Psoas muscle (tissue), 8 donors: Measurements from ENCODE around the gene RINL. TPM values are rescaled to one million over a fixed set of nuclear protein-coding genes. Genes with fewer than 3 reads are reported as not detected.

Experiments
- ATAC-seq, 4 donors: fragments of 200-7000 bp; cut with Tn5 transposase; one replicate each; pipeline ENCODE4 v1.9.1; 2020; ENCODE audit warnings: moderate library complexity in 3 of 4, mild to moderate bottlenecking in 2 of 4
- DNase-seq, 2 donors: peaks; one replicate each; pipeline ENCODE4 v3.0.0-alpha.2; 2020
- H3K27ac ChIP-seq: fragments of 200-600 bp; one replicate; pipeline ENCODE4 v1.8.0; 2022
- H3K27me3 ChIP-seq, 3 donors: fragments of 200-600 bp in 1 of 3; one replicate each; pipeline versions ENCODE4 v1.6.1 to v1.8.0; 2013 to 2022; ENCODE audit warnings: low read length in 2 of 3, mild to moderate bottlenecking in 2 of 3, moderate library complexity in 1 of 3; ENCODE audit not compliant: insufficient read depth in 3 of 3
- H3K36me3 ChIP-seq, 2 donors: fragments of 200-600 bp in 1 of 2; one replicate each; pipeline versions ENCODE4 v1.6.1 to v1.8.0; 2013 to 2022; ENCODE audit warnings: low read depth in 1 of 2, mild to moderate bottlenecking in 1 of 2, moderate library complexity in 1 of 2; ENCODE audit not compliant: insufficient read depth in 1 of 2
- H3K4me1 ChIP-seq: fragments of 200-600 bp; one replicate; pipeline ENCODE4 v1.8.0; 2022
- H3K4me3 ChIP-seq: fragments of 200-600 bp; one replicate; pipeline ENCODE4 v1.8.0; 2022; ENCODE audit warnings: mild to moderate bottlenecking
- H3K9me3 ChIP-seq: fragments of 200-600 bp; one replicate; pipeline ENCODE4 v1.8.0; 2022
- WGBS, 3 donors: extraction: QIAGEN DNeasy Blood & Tissue Kit; methylation state at CpG; one replicate each; pipeline versions ENCODE4 v1.1.6 to v1.1.7; 2013; 5-methylcytosine and 5-hydroxymethylcytosine counted together
- intact Hi-C, 2 donors: fragments of 100-400 bp; cut with DNase I; formaldehyde crosslinking; loops; one replicate each; pipeline versions ENCODE4 v1.11.0 to v1.14.2; 2022
- polyA plus RNA-seq, 3 donors: library from polyadenylated mRNA; stranded (reverse); fragments of 200-250 nt; gene quantifications; one replicate each; pipeline ENCODE4 v1.2.3, GENCODE V29; 2013
- total RNA-seq, 4 donors: library from RNA; stranded (reverse); fragmentation: NEBNext Ultra II Directional in 2 of 4; extraction: Animal tissue kit (Norgen Biotek cat#: 25700) in 2 of 4; gene quantifications; one replicate each; pipeline versions ENCODE4 v1.2.1 to v1.2.4, GENCODE V29; 2021 to 2023
- TF ChIP-seq, protein P1 (sequence below): fragments of 200-600 bp; IDR thresholded peaks from one replicate; pipeline ENCODE4 v1.8.0; 2022; ENCODE audit warnings: antibody characterized with exemption
- donor health status: healthy with polysubstance abuse.
- donor health status: DM: no; HTN: no; CAD: no; lungs with moderate emphysema.
- donor health status: Bipolar disorder and iron deficiency.
- donor health status: healthy.
- donor health status: DM: yes; HTN: yes; CAD: no.
- donor health status: DM: no; HTN: no; CAD: no.
- donor health status: DM: no; HTN: no; CAD: no.
- donor health status: DM: yes; HTN: yes; CAD: no.

The RINL gene
- total and polyA plus RNA-seq, 7 donors: 1.5 to 4.8 (median 2.2) TPM

DNA sequence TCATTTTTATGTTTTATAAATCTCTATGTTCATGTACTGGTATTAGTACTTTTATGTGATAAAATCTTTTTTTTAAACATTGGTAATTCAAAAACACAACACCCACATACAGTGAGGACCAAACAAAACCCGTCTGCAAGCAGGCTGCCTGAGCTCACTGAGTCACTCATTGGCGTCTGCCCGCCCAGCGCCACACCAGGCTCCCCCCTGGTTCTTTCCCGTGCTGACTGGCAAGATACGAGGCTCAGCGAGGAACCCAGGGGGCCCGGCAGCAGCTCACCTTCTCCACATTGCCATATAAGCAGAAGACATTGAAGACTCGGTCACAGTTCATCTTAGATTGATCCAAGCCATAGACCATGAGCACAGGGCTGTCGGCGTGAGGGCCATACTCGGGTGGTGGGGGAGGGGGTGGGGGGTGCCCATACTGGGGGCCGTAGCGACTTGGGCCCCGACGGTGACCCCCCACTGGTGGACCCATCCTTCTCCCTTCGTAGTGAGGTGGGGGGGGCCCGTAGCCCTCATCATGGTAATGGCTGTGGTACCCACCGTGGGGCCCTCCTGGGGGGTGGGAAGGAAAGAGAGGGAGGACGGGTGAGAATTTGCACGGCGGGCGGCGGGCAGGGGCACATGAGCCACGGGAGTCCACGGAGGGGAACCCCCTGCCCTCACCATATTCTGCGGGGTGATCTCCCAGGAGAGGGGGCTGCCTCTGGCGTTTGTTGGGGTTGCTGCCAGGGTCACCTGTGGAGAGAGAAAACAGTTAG, 38.1 kb downstream of the RINL start:
- Histone ChIP-seq H3K4me1 (peaks cover 89% of the 10 kb centered on the region), H3K4me3 (peak overlapping the region; percentile 19), H3K27ac (peak overlapping the region; percentile 99), H3K27me3 (no peaks in the 10 kb centered on the region), H3K36me3 (peaks cover 34 to 96% of the 10 kb centered on the region in 2 donors), H3K9me3 (no peaks in the 10 kb centered on the region)
- TF ChIP-seq, protein P1, sequence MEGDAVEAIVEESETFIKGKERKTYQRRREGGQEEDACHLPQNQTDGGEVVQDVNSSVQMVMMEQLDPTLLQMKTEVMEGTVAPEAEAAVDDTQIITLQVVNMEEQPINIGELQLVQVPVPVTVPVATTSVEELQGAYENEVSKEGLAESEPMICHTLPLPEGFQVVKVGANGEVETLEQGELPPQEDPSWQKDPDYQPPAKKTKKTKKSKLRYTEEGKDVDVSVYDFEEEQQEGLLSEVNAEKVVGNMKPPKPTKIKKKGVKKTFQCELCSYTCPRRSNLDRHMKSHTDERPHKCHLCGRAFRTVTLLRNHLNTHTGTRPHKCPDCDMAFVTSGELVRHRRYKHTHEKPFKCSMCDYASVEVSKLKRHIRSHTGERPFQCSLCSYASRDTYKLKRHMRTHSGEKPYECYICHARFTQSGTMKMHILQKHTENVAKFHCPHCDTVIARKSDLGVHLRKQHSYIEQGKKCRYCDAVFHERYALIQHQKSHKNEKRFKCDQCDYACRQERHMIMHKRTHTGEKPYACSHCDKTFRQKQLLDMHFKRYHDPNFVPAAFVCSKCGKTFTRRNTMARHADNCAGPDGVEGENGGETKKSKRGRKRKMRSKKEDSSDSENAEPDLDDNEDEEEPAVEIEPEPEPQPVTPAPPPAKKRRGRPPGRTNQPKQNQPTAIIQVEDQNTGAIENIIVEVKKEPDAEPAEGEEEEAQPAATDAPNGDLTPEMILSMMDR: no peak
- DNase-seq (peak in 1 of 2 donors; percentile 67), ATAC-seq (peak in 3 of 4 donors; percentile 25 to 48 (median 33))
- WGBS, 3 donors: 55 to 64% (median 62%) methylated on average over 28 of the region's 28 CpGs
- intact Hi-C loops: loop anchor here in 1 of 2 donors (10.0 kb wide), 1 partner anchor 195 kb away; the partner anchor contains the start of gene ACTN4

DNA sequence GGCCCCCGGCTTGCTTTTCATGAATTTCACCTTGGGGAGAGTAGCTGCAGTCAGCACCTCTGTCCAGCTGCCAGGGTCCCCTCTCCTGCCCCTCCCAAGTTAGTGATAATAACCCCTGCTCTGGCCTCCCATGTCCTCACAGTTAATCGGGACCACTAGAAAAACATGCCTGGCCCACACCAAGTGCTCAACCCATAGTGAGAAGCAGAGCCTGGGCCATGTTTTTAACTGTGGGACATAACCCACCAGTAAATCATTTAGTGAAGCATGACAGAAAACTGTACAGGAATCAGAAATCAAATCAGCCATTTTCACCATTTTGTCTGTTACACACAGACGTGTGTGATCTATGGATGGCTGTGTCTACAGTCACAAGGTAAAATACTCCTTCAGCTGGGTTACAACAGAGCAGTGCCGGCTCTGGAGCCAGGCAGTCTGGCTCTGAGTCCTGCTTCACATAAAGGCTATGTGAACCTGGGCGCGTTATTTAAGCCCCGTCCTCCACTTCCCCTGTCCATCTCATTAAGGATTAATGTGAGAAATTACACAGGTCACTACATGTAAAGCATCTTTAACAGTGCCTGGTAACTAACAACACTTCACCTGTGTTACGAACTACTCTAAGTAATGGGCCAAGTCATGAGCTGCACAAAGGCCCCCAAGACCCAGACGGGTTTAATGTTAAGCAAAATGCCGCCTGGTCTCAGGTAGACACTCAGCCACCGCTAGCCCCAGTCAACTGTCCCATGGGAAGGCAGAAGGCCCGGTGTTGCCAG, 38.9 kb downstream of the RINL start:
- Histone ChIP-seq H3K27me3 (no peaks in the 10 kb centered on the region), H3K4me3 (no peak overlapping the region), H3K4me1 (peaks cover 87% of the 10 kb centered on the region), H3K27ac (peak overlapping the region; percentile 99), H3K36me3 (peaks cover 31 to 87% of the 10 kb centered on the region in 2 donors), H3K9me3 (no peaks in the 10 kb centered on the region)
- TF ChIP-seq, protein P1: no peak
- intact Hi-C loops: loop anchor here in 1 of 2 donors (10.0 kb wide), 1 partner anchor 194 kb away; the partner anchor contains the start of gene ACTN4
- DNase-seq (peak in 1 of 2 donors; percentile 39), ATAC-seq (no peak)
- 61 to 66% (median 64%) methylated on average over 12 of the region's 12 CpGs for WGBS, 3 donors

DNA sequence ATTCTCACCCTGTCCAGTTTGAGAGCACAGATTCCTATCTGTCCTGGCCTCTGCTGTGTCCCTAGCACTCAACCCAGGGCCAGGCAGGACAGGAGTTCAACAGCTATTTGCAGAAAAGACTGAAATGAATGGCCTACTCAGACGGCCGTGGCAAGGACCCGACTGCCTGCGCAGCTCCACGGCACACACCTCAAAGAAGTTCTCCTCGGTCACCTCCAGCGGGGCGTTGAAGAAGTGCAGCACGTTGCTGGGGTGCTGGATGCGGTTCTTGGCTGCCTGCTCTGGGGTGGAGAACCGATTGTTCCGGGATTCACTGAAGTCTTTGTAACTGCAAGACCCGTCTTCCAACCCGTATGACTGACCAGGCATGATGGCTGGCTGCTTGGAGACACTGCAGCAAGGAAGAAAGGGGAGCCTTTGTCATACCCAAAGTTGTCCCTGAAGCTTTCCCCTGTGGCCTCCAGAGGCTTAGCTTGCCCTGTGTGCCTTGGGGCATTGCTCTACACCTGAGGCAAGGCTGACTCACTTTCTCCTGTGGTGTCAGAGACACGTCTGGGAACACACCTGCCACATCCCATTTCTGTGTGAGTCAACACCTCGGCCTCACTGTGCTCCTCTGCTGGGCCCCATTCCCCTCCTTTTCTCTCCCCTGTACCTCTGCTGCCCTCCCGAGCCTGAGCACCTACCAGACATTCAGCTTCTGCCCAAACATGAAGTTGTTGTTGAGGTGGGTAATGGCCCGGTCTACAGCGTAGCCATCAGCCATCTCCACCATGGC, 39.7 kb downstream of the RINL start:
- TF ChIP-seq, protein P1: no peak
- peak in 1 of 2 donors; percentile 52 for DNase-seq

GRCh38 chr19:38837656-38838121, 40.4 kb downstream of the RINL start:
- ATAC-seq (no peak), DNase-seq (peak in 1 of 2 donors; percentile 20)
- peak overlapping the region; percentile 99 for H3K27ac ChIP-seq
- peaks cover 17 to 72% of the 10 kb centered on the region in 2 donors for H3K36me3 ChIP-seq
- H3K9me3 ChIP-seq: no peaks in the 10 kb centered on the region
- H3K4me3 ChIP-seq: no peak overlapping the region
- 63 to 79% (median 72%) methylated on average over 7 of the region's 7 CpGs for WGBS, 3 donors
- TF ChIP-seq, protein P1: no peak
- peaks cover 79% of the 10 kb centered on the region for H3K4me1 ChIP-seq
- H3K27me3 ChIP-seq: no peaks in the 10 kb centered on the region
- intact Hi-C loops: loop anchor here in 1 of 2 donors (10.0 kb wide), 1 partner anchor 193 kb away; the partner anchor contains the start of gene ACTN4

More for the DNA sequence above, 39.7 kb downstream of the RINL start:
- 48 to 64% (median 59%) methylated on average over 15 to 19 of the region's 19 CpGs for WGBS, 3 donors
- intact Hi-C loops: loop anchor here in 1 of 2 donors (10.0 kb wide), 1 partner anchor 194 kb away; the partner anchor contains the start of gene ACTN4
- no peak overlapping the region for H3K4me3 ChIP-seq
- H3K36me3 ChIP-seq: peaks cover 24 to 80% of the 10 kb centered on the region in 2 donors
- H3K4me1 ChIP-seq: peaks cover 79% of the 10 kb centered on the region
- no peaks in the 10 kb centered on the region for H3K9me3 ChIP-seq
- H3K27me3 ChIP-seq: no peaks in the 10 kb centered on the region
- ATAC-seq: peak; percentile 19 to 59 (median 40)
- peak overlapping the region; percentile 99 for H3K27ac ChIP-seq
